Measurements from ENCODE around the gene CORO7. TPM values are rescaled to one million over a fixed set of nuclear protein-coding genes. Genes with fewer than 3 reads are reported as not detected.
"Not testable (repeated sequence)": the region's sequence is repeated elsewhere in the genome, so short reads cannot be mapped to it uniquely, and the experiment has no call there.

CORO7 gene
- total and polyA plus RNA-seq, 4 donors: 15.3 to 60.1 (median 40.7) TPM

DNA sequence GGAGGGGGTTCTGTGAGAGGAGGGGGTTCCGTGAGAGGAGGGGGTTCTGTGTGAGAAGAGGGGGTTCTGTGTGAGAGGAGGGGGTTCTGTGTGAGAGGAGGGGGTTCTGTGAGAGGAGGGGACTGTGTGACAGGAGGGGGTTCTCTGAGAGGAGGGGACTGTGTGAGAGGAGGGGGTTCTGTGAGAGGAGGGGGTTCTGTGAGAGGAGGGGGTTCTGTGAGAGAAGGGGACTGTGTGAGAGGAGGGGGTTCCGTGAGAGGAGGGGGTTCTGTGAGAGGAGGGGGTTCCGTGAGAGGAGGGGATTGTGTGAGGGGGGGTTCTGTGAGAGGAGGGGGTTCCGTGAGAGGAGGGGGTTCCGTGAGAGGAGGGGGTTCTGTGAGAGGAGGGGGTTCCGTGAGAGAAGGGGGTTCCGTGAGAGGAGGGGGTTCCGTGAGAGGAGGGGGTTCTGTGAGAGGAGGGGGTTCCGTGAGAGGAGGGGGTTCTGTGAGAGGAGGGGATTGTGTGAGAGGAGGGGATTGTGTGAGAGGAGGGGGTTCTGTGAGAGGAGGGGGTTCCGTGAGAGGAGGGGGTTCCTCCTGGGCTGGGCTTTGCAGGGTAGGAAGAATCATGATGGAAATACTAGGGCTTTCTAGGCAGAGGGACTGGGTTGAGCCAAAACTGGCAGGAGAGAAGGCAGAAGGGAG lies 72.0 kb downstream of the CORO7 start:
- DNase-seq; H3K9me3 ChIP-seq (ENCODE audit: control insufficient read depth, low read length); intact Hi-C loops (cut with DNase I); H3K36me3 ChIP-seq (ENCODE audit: control insufficient read depth in 1 of 2, insufficient read depth in 2 of 2, low read length in 1 of 2); ATAC-seq (ENCODE audit: low FRiP score); H3K4me3 ChIP-seq (ENCODE audit: low read length in 2 of 2); H3K4me1 ChIP-seq (ENCODE audit: control insufficient read depth in 1 of 2, insufficient read depth in 2 of 2, low read length in 2 of 2); H3K27me3 ChIP-seq (ENCODE audit: control insufficient read depth in 1 of 2, insufficient read depth in 2 of 2, low read length in 1 of 2); H3K27ac ChIP-seq (ENCODE audit: low read depth in 1 of 2, low read length in 2 of 2): not testable (repeated sequence)
- 45 to 58% methylated on average over 8 to 10 of the region's 10 CpGs for WGBS, 2 donors

GRCh38 chr16:4342866-4343744 lies 73.3 kb downstream of the CORO7 start:
- intact Hi-C loops (cut with DNase I): no loop called here
- no peaks in the 10 kb centered on the region for H3K4me1 ChIP-seq (ENCODE audit: control insufficient read depth in 1 of 2, insufficient read depth in 2 of 2, low read length in 2 of 2)
- DNase-seq (peak in 1 of 2 donors; percentile 38), ATAC-seq (ENCODE audit: low FRiP score) (no peak)
- H3K36me3 ChIP-seq (ENCODE audit: control insufficient read depth in 1 of 2, insufficient read depth in 2 of 2, low read length in 1 of 2): no peaks in the 10 kb centered on the region
- WGBS, 2 donors: 84 to 88% methylated on average over 21 of the region's 21 CpGs
- H3K27me3 ChIP-seq (ENCODE audit: control insufficient read depth in 1 of 2, insufficient read depth in 2 of 2, low read length in 1 of 2): no peaks in the 10 kb centered on the region
- no peak overlapping the region for H3K27ac ChIP-seq (ENCODE audit: low read depth in 1 of 2, low read length in 2 of 2)
- no peaks in the 10 kb centered on the region for H3K9me3 ChIP-seq (ENCODE audit: control insufficient read depth, low read length)
- no peak overlapping the region for H3K4me3 ChIP-seq (ENCODE audit: low read length in 2 of 2)

GRCh38 chr16:4341250-4341649 lies 75.1 kb downstream of the CORO7 start:
- WGBS, 2 donors: 86 to 87% methylated on average over 13 of the region's 13 CpGs
- no peak for ATAC-seq (ENCODE audit: low FRiP score)
- Histone ChIP-seq H3K9me3 (ENCODE audit: control insufficient read depth, low read length) (no peaks in the 10 kb centered on the region), H3K27ac (ENCODE audit: low read depth in 1 of 2, low read length in 2 of 2) (no peak overlapping the region), H3K4me3 (ENCODE audit: low read length in 2 of 2) (no peak overlapping the region), H3K4me1 (ENCODE audit: control insufficient read depth in 1 of 2, insufficient read depth in 2 of 2, low read length in 2 of 2) (no peaks in the 10 kb centered on the region), H3K27me3 (ENCODE audit: control insufficient read depth in 1 of 2, insufficient read depth in 2 of 2, low read length in 1 of 2) (no peaks in the 10 kb centered on the region), H3K36me3 (ENCODE audit: control insufficient read depth in 1 of 2, insufficient read depth in 2 of 2, low read length in 1 of 2) (no peaks in the 10 kb centered on the region)
- DNase-seq: no peak
- intact Hi-C loops (cut with DNase I): no loop called here

DNA sequence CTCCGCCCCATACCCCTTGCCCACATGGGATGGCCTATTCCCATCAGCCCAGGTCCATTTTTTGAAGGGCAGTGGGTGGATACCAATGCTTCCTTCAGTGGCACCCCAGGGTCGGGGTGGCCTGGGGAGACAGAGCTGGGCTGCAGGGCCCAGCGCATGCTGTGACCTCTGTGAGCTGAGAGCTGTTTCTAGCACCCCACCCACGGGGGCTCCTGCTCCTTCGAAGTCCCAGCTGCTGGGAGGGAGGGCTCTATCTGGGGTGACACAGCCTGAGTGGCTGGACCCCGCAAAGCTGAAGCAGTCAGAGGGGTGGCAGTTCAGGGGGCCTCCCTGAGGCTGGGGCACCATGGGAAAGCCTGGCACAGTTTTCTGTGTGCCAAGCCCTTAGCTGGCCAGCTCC lies 76.0 kb downstream of the CORO7 start:
- Histone ChIP-seq H3K4me1 (ENCODE audit: control insufficient read depth in 1 of 2, insufficient read depth in 2 of 2, low read length in 2 of 2) (no peaks in the 10 kb centered on the region), H3K27me3 (ENCODE audit: control insufficient read depth in 1 of 2, insufficient read depth in 2 of 2, low read length in 1 of 2) (no peaks in the 10 kb centered on the region), H3K9me3 (ENCODE audit: control insufficient read depth, low read length) (no peaks in the 10 kb centered on the region), H3K36me3 (ENCODE audit: control insufficient read depth in 1 of 2, insufficient read depth in 2 of 2, low read length in 1 of 2) (no peaks in the 10 kb centered on the region), H3K4me3 (ENCODE audit: low read length in 2 of 2) (no peak overlapping the region), H3K27ac (ENCODE audit: low read depth in 1 of 2, low read length in 2 of 2) (no peak overlapping the region)
- WGBS, 2 donors: 75 to 80% methylated on average over 6 of the region's 6 CpGs
- DNase-seq (no peak), ATAC-seq (ENCODE audit: low FRiP score) (no peak)
- intact Hi-C loops (cut with DNase I): no loop called here

DNA sequence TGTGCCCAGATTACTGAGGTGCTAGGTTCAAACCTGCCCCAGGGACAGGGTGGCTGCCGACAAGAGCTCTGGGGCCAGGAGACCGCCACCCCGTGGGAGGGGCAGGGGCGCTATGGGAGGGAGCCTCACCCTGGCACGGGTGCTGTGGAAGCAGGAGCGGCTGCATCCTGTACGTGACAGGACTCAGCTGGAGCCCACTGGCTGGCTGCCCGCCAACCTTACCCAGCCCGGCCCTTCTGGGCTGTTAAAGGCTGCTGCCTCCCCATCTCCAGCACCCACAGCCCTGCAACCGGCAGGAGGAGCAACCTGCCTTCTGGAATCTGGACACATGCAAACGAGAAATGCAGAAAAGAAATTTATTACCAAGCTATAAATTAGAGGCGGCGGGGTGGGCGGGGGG lies 76.5 kb downstream of the CORO7 start:
- no peaks in the 10 kb centered on the region for H3K27me3 ChIP-seq (ENCODE audit: control insufficient read depth in 1 of 2, insufficient read depth in 2 of 2, low read length in 1 of 2)
- H3K36me3 ChIP-seq (ENCODE audit: control insufficient read depth in 1 of 2, insufficient read depth in 2 of 2, low read length in 1 of 2): no peaks in the 10 kb centered on the region
- intact Hi-C loops (cut with DNase I): loop anchor here in 1 of 2 donors (10.0 kb wide), 1 partner anchor 365 kb away; no protein-coding TSS in a partner anchor
- no peak overlapping the region for H3K4me3 ChIP-seq (ENCODE audit: low read length in 2 of 2)
- H3K4me1 ChIP-seq (ENCODE audit: control insufficient read depth in 1 of 2, insufficient read depth in 2 of 2, low read length in 2 of 2): no peaks in the 10 kb centered on the region
- no peak for ATAC-seq (ENCODE audit: low FRiP score)
- no peaks in the 10 kb centered on the region for H3K9me3 ChIP-seq (ENCODE audit: control insufficient read depth, low read length)
- DNase-seq: peak in 1 of 2 donors; percentile 78
- no peak overlapping the region for H3K27ac ChIP-seq (ENCODE audit: low read depth in 1 of 2, low read length in 2 of 2)
- 30 to 39% methylated on average over 14 of the region's 14 CpGs for WGBS, 2 donors

- no peaks in the 10 kb centered on the region for H3K27me3 ChIP-seq (ENCODE audit: control insufficient read depth in 1 of 2, insufficient read depth in 2 of 2, low read length in 1 of 2)
- H3K36me3 ChIP-seq (ENCODE audit: control insufficient read depth in 1 of 2, insufficient read depth in 2 of 2, low read length in 1 of 2): no peaks in the 10 kb centered on the region
- no peaks in the 10 kb centered on the region for H3K4me1 ChIP-seq (ENCODE audit: control insufficient read depth in 1 of 2, insufficient read depth in 2 of 2, low read length in 2 of 2)
- H3K27ac ChIP-seq (ENCODE audit: low read depth in 1 of 2, low read length in 2 of 2): no peak overlapping the region
- DNase-seq (no peak), ATAC-seq (ENCODE audit: low FRiP score) (no peak)
- 65 to 67% methylated on average over 10 of the region's 10 CpGs for WGBS, 2 donors
- intact Hi-C loops (cut with DNase I): loop anchor here in 1 of 2 donors (10.0 kb wide), 1 partner anchor 365 kb away; no protein-coding TSS in a partner anchor
- H3K4me3 ChIP-seq (ENCODE audit: low read length in 2 of 2): no peak overlapping the region
- no peaks in the 10 kb centered on the region for H3K9me3 ChIP-seq (ENCODE audit: control insufficient read depth, low read length)
Observed at GRCh38 chr16:4339455-4339854, 76.9 kb downstream of the CORO7 start.

DNA sequence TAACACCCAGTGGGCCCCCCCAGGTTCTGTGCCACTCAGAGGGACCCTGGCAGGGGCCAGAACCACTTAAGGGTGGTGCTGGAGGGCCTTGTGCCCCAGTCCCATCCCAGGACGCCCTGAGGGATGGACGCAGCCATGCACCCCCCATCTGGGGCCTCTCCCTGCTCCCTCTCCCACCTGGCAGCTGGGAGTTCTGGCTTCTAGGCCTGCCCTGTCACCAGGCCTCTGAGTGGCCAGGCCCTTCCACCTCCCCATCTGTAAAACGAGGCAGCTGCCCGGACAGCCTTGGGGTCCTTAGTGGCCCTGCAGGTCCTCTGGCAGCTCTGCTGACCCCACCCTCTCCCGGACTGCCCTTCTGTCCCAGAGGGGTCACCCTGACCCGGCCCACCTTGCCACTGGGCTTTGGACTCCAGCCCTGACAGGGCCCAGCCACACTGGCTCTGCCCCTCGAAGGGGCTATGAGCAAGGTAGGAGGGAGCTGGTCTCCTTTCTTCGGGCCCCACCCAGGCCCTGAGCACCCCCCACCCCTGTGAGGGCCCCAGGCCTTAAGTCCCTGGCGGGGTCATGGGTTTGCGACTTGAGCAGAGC lies 77.6 kb downstream of the CORO7 start:
- no peaks in the 10 kb centered on the region for H3K27me3 ChIP-seq (ENCODE audit: control insufficient read depth in 1 of 2, insufficient read depth in 2 of 2, low read length in 1 of 2)
- no peak overlapping the region for H3K27ac ChIP-seq (ENCODE audit: low read depth in 1 of 2, low read length in 2 of 2)
- H3K36me3 ChIP-seq (ENCODE audit: control insufficient read depth in 1 of 2, insufficient read depth in 2 of 2, low read length in 1 of 2): no peaks in the 10 kb centered on the region
- DNase-seq: peak in 1 of 2 donors; percentile 48
- H3K9me3 ChIP-seq (ENCODE audit: control insufficient read depth, low read length): no peaks in the 10 kb centered on the region
- intact Hi-C loops (cut with DNase I): loop anchor here in 1 of 2 donors (10.0 kb wide), 1 partner anchor 364 kb away; no protein-coding TSS in a partner anchor
- no peak for ATAC-seq (ENCODE audit: low FRiP score)
- H3K4me1 ChIP-seq (ENCODE audit: control insufficient read depth in 1 of 2, insufficient read depth in 2 of 2, low read length in 2 of 2): no peaks in the 10 kb centered on the region
- 67 to 76% methylated on average over 8 to 10 of the region's 10 CpGs for WGBS, 2 donors
- H3K4me3 ChIP-seq (ENCODE audit: low read length in 2 of 2): no peak overlapping the region

GRCh38 chr16:4338125-4338582 lies 78.2 kb downstream of the CORO7 start:
- H3K27ac ChIP-seq (ENCODE audit: low read depth in 1 of 2, low read length in 2 of 2): no peak overlapping the region
- ATAC-seq (ENCODE audit: low FRiP score): no peak
- peak in 1 of 2 donors; percentile 46 for DNase-seq
- no peak overlapping the region for H3K4me3 ChIP-seq (ENCODE audit: low read length in 2 of 2)
- no peaks in the 10 kb centered on the region for H3K36me3 ChIP-seq (ENCODE audit: control insufficient read depth in 1 of 2, insufficient read depth in 2 of 2, low read length in 1 of 2)
- no peaks in the 10 kb centered on the region for H3K4me1 ChIP-seq (ENCODE audit: control insufficient read depth in 1 of 2, insufficient read depth in 2 of 2, low read length in 2 of 2)
- no peaks in the 10 kb centered on the region for H3K27me3 ChIP-seq (ENCODE audit: control insufficient read depth in 1 of 2, insufficient read depth in 2 of 2, low read length in 1 of 2)
- intact Hi-C loops (cut with DNase I): loop anchor here in 1 of 2 donors (10.0 kb wide), 1 partner anchor 363 kb away; no protein-coding TSS in a partner anchor
- H3K9me3 ChIP-seq (ENCODE audit: control insufficient read depth, low read length): no peaks in the 10 kb centered on the region
- 59 to 67% methylated on average over 8 to 12 of the region's 12 CpGs for WGBS, 2 donors
